KMS-11 (cell line): ENCODE data around the gene SNAP29.
A peak's percentile ranks its signal among the peaks of the same experiment; 100 is the strongest.

Source experiments
- H2AFZ ChIP-seq: fragments of 200-600 bp; sonication (generic); 2 replicates; pipeline ENCODE4 v1.6.1; 2016; ENCODE audit warnings: antibody characterized with exemption, mixed run types, low read depth
- H3K27ac ChIP-seq: fragments of 200-600 bp; sonication (generic); 2 replicates; pipeline ENCODE4 v1.6.1; 2016; ENCODE audit warnings: mild to moderate bottlenecking, mixed run types
- H3K27me3 ChIP-seq: fragments of 200-600 bp; sonication (generic); 2 replicates; pipeline ENCODE4 v1.6.1; 2017; ENCODE audit warnings: mild to moderate bottlenecking, low read depth, mixed run types, moderate library complexity; ENCODE audit not compliant: insufficient read depth
- H3K36me3 ChIP-seq: fragments of 200-600 bp; sonication (generic); 2 replicates; pipeline ENCODE4 v1.6.1; 2017; ENCODE audit warnings: mild to moderate bottlenecking, mixed run types; ENCODE audit not compliant: insufficient read depth
- H3K4me1 ChIP-seq: fragments of 200-600 bp; sonication (generic); 2 replicates; pipeline ENCODE4 v1.6.1; 2016; ENCODE audit warnings: mild to moderate bottlenecking, low read depth, mixed run types; ENCODE audit not compliant: poor library complexity, severe bottlenecking
- H3K4me2 ChIP-seq: fragments of 200-600 bp; sonication (generic); 2 replicates; pipeline ENCODE4 v1.7.0; 2016; ENCODE audit warnings: mild to moderate bottlenecking, mixed run types
- H3K4me3 ChIP-seq: fragments of 200-600 bp; sonication (generic); IDR thresholded peaks from 2 replicates; pipeline ENCODE4 v1.6.1; 2017; ENCODE audit warnings: low read depth, low read length, mixed read lengths; ENCODE audit not compliant: insufficient read depth
- H3K79me2 ChIP-seq: fragments of 200-600 bp; sonication (generic); 2 replicates; pipeline ENCODE4 v1.6.1; 2016; ENCODE audit warnings: low read depth, mixed run types; ENCODE audit not compliant: insufficient read depth
- H3K9ac ChIP-seq: fragments of 200-600 bp; sonication (generic); 2 replicates; pipeline ENCODE4 v1.6.1; 2016; ENCODE audit warnings: mild to moderate bottlenecking, mixed run types
- H4K20me1 ChIP-seq: fragments of 200-600 bp; sonication (generic); 2 replicates; pipeline ENCODE4 v1.6.1; 2016; ENCODE audit warnings: mild to moderate bottlenecking, mixed run types; ENCODE audit not compliant: insufficient read depth
- CTCF ChIP-seq: fragments of 200-600 bp; sonication (generic); conservative IDR thresholded peaks from 2 replicates; pipeline ENCODE4 v1.6.1; 2017; ENCODE audit warnings: low read depth, mild to moderate bottlenecking, antibody characterized with exemption, low read length, moderate library complexity, mixed read lengths

Gene SNAP29

GRCh38 chr22:20857247-20857643 lies 1.6 kb upstream of the SNAP29 start:
- TF ChIP-seq CTCF: no peak
- Histone ChIP-seq H3K4me3 (peak overlapping the region; percentile 29), H3K9ac (peak overlapping the region; percentile 76; the same call in 1 of the 2 replicates), H4K20me1 (peaks cover 5% of the 10 kb centered on the region; the same call in 1 of the 2 replicates), H3K27me3 (no peaks in the 10 kb centered on the region), H3K4me1 (peaks cover 18% of the 10 kb centered on the region), H3K27ac (no peak overlapping the region), H2AFZ (no peak overlapping the region), H3K36me3 (no peaks in the 10 kb centered on the region), H3K79me2 (peaks cover 61% of the 10 kb centered on the region), H3K4me2 (peak overlapping the region; percentile 97)

GRCh38 chr22:20857838-20858614 lies 781 bp upstream of the SNAP29 start:
- Histone ChIP-seq H3K4me1 (peaks cover 18% of the 10 kb centered on the region), H3K27me3 (no peaks in the 10 kb centered on the region), H3K27ac (peak overlapping the region; percentile 50), H4K20me1 (peaks cover 5% of the 10 kb centered on the region; the same call in 1 of the 2 replicates), H3K9ac (peak overlapping the region; percentile 76; the same call in 1 of the 2 replicates), H3K4me3 (peak overlapping the region; percentile 34), H3K4me2 (peak overlapping the region; percentile 97), H2AFZ (peak overlapping the region; percentile 78), H3K36me3 (no peaks in the 10 kb centered on the region), H3K79me2 (peaks cover 54% of the 10 kb centered on the region)
- no peak for TF ChIP-seq CTCF

- peaks cover 38% of the 10 kb centered on the region for H3K79me2 ChIP-seq
- TF ChIP-seq CTCF: no peak
- peak overlapping the region; percentile 91 for H3K4me2 ChIP-seq
- no peaks in the 10 kb centered on the region for H3K36me3 ChIP-seq
- H3K4me3 ChIP-seq: no peak overlapping the region
- peak overlapping the region; percentile 98 for H2AFZ ChIP-seq
- H4K20me1 ChIP-seq: peaks cover 5% of the 10 kb centered on the region; the same call in 1 of the 2 replicates
- H3K27ac ChIP-seq: no peak overlapping the region
- no peaks in the 10 kb centered on the region for H3K27me3 ChIP-seq
- peaks cover 18% of the 10 kb centered on the region for H3K4me1 ChIP-seq
- H3K9ac ChIP-seq: peak overlapping the region; percentile 73; the same call in 1 of the 2 replicates
Observed at GRCh38 chr22:20859615-20860014, 808 bp downstream of the SNAP29 start.

- no peak overlapping the region for H3K9ac ChIP-seq
- TF ChIP-seq CTCF: no peak
- H4K20me1 ChIP-seq: peaks cover under 1% of the 10 kb centered on the region; the same call in 1 of the 2 replicates
- no peak overlapping the region for H2AFZ ChIP-seq
- H3K4me1 ChIP-seq: peaks cover 7% of the 10 kb centered on the region
- no peak overlapping the region for H3K4me2 ChIP-seq
- H3K4me3 ChIP-seq: no peak overlapping the region
- no peaks in the 10 kb centered on the region for H3K36me3 ChIP-seq
- H3K79me2 ChIP-seq: peaks cover 12% of the 10 kb centered on the region
- no peak overlapping the region for H3K27ac ChIP-seq
- H3K27me3 ChIP-seq: no peaks in the 10 kb centered on the region
Observed at GRCh38 chr22:20862540-20862939, 3.7 kb downstream of the SNAP29 start.
